Keratinocyte (primary cell): ENCODE data around the gene FCER1G. TPM values are rescaled to one million over a fixed set of nuclear protein-coding genes. Genes with fewer than 3 reads are reported as not detected.
A peak's percentile ranks its signal among the peaks of the same experiment; 100 is the strongest.

Experiments
- DNase-seq: peaks from one replicate; pipeline ENCODE4 v3.0.0-alpha.2; 2011; ENCODE audit warnings: low read depth, missing footprints, low spot score
- FAIRE-seq: peaks from 2 replicates; lab custom pipeline; 2011; peaks lifted over from hg19 to GRCh38; lab: Jason Lieb, UNC
- H2AFZ ChIP-seq: 2 replicates; pipeline ENCODE4 v1.6.0; 2012; ENCODE audit warnings: low read length, control low read depth, inconsistent platforms; ENCODE audit not compliant: control insufficient read depth
- H3K27ac ChIP-seq: 2 replicates; pipeline ENCODE4 v1.5.1; 2011; ENCODE audit warnings: low read length; ENCODE audit not compliant: control insufficient read depth, insufficient read depth
- H3K27me3 ChIP-seq: 3 replicates; pipeline ENCODE4 v1.6.0; 2011; ENCODE audit warnings: low read length; ENCODE audit not compliant: control insufficient read depth, insufficient read depth; ENCODE audit errors: extremely low read depth
- H3K36me3 ChIP-seq, 2 experiments: 2 replicates in 1 of 2; 3 replicates in 1 of 2; pipeline ENCODE4 v1.5.1; 2011; ENCODE audit warnings: low read length in 2 of 2, mild to moderate bottlenecking in 1 of 2; ENCODE audit not compliant: control insufficient read depth in 2 of 2, insufficient read depth in 2 of 2; ENCODE audit errors: extremely low read depth in 1 of 2
- H3K4me1 ChIP-seq: 3 replicates; pipeline ENCODE4 v1.5.1; 2011; ENCODE audit warnings: low read length; ENCODE audit not compliant: control insufficient read depth, insufficient read depth; ENCODE audit errors: extremely low read depth
- H3K4me2 ChIP-seq: 3 replicates; pipeline ENCODE4 v1.6.0; 2011; ENCODE audit warnings: low read depth, low read length; ENCODE audit not compliant: control insufficient read depth, insufficient read depth; ENCODE audit errors: extremely low read depth
- H3K4me3 ChIP-seq, 3 experiments: fragments of 200-600 bp in 1 of 3; sonication (generic) in 1 of 3; 2 replicates in 2 of 3; 3 replicates in 1 of 3; pipeline ENCODE4 v1.5.1; 2011 to 2016; ENCODE audit warnings: low read length in 3 of 3, mild to moderate bottlenecking in 3 of 3, control low read depth in 2 of 3, inconsistent platforms in 1 of 3, low read depth in 1 of 3, mixed read lengths in 1 of 3, mixed run types in 1 of 3, moderate library complexity in 1 of 3; ENCODE audit not compliant: control insufficient read depth in 2 of 3, insufficient read depth in 2 of 3; ENCODE audit errors: extremely low read depth in 1 of 3
- H3K79me2 ChIP-seq: 2 replicates; pipeline ENCODE4 v1.6.0; 2012; ENCODE audit warnings: low read length; ENCODE audit not compliant: control insufficient read depth, insufficient read depth
- H3K9ac ChIP-seq: 3 replicates; pipeline ENCODE4 v1.6.0; 2011; ENCODE audit warnings: low read length; ENCODE audit not compliant: control insufficient read depth, insufficient read depth; ENCODE audit errors: extremely low read depth
- H3K9me1 ChIP-seq: 3 replicates; pipeline ENCODE4 v1.6.0; 2011; ENCODE audit warnings: low read length; ENCODE audit not compliant: control insufficient read depth, insufficient read depth; ENCODE audit errors: extremely low read depth
- H3K9me3 ChIP-seq: 2 replicates; pipeline ENCODE4 v1.5.1; 2012; ENCODE audit warnings: low read depth, low read length; ENCODE audit not compliant: control insufficient read depth
- H4K20me1 ChIP-seq: 3 replicates; pipeline ENCODE4 v1.6.0; 2011; ENCODE audit warnings: low read length; ENCODE audit not compliant: control insufficient read depth, insufficient read depth; ENCODE audit errors: extremely low read depth
- CTCF ChIP-seq, 3 experiments: IDR thresholded peaks in 1 of 3; conservative IDR thresholded peaks in 1 of 3; optimal IDR thresholded peaks in 1 of 3; 2 replicates in 2 of 3; 3 replicates in 1 of 3; pipeline versions ENCODE3 to v1.5.1; 2011; ENCODE audit warnings: low read length in 3 of 3, mild to moderate bottlenecking in 3 of 3, moderate library complexity in 2 of 3, control low read depth in 1 of 3, inconsistent platforms in 1 of 3; ENCODE audit not compliant: insufficient read depth in 2 of 3; ENCODE audit errors: extremely low read depth in 1 of 3
- EZH2 ChIP-seq: IDR thresholded peaks from one replicate; pipeline ENCODE4 v1.6.1; 2012; ENCODE audit warnings: inconsistent platforms, mild to moderate bottlenecking, low read length, moderate library complexity
- dilution Hi-C: fragments of 300-500 bp; cut with MboI; formaldehyde crosslinking; loops from one replicate; pipeline ENCODE4 v1.7.0; 2020; ENCODE audit warnings: low sequenced_read_pairs; ENCODE audit not compliant: extremely low pct_ligation_motif_present
- polyA plus RNA-seq, 5 experiments: library from polyadenylated mRNA; depleted of rRNA in 3 of 5; stranded (reverse) in 3 of 5; stranded (forward) in 1 of 5; unstranded in 1 of 5; fragments of >200 nt; gene quantifications; 1 replicate in 1 of 5; 2 replicates in 3 of 5; 3 replicates in 1 of 5; pipeline versions ENCODE4 v1.2.1 to v1.2.3, GENCODE V29; 2011 to 2012; ENCODE audit warnings: missing spikeins in 2 of 5, low read depth in 1 of 5, low replicate concordance in 1 of 5

FCER1G gene
- polyA plus RNA-seq, 1 donor (not counting 4 experiments of a cell fraction or from before 2014, with no cell fraction given) = 1.2 TPM

DNA sequence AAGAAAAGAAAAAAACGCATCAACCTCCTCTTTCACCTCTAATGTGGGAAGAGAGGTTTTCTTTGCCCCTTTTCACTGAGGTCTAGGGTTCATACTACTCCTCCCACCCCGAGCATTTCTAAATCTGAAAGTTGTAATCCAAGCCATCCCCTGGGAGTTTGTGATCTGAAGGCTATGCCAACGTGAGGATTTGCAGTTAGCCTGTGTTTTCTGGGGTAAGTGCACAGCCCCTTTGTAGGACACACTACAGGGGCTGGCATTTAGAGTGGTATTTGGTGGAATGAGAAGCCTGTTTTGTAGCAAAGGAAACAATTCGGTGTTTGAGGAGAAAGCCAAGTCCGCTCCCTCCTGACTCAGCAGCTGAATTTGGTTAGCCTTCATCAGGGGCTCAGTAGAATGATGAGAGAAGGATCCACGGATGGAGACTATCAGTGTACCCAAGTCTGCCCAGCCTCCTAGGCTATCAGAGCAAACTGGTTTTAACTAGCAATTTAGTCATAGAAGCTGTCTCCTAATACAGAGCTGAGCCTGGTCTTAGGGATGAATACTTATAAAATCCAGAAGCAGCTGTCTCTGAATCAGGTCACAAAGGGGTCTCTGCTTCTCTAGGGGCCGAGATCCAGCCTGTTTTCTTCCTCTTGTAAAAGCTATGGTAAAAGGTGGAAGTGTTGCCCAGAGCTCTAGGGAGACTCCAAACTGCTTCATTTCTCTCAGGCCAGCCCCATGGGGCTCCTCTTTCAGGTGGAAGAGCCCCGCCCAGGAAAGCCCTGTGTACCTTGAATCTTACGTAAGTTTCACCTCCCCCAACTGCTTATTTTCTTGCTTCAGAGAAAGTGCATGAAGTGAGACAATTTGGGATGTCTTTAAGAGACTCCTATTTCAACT lies 45.5 kb downstream of the FCER1G start:
- Histone ChIP-seq H3K36me3 (no peaks in the 10 kb centered on the region), H3K27me3 (peaks cover 31% of the 10 kb centered on the region), H3K27ac (no peak overlapping the region), H3K9me3 (no peaks in the 10 kb centered on the region), H3K9ac (no peak overlapping the region), H3K79me2 (no peaks in the 10 kb centered on the region), H2AFZ (no peak overlapping the region), H3K4me1 (peaks cover 12% of the 10 kb centered on the region), H3K4me2 (peak overlapping the region; percentile 1), H3K4me3 (no peak overlapping the region), H3K9me1 (no peaks in the 10 kb centered on the region), H4K20me1 (no peaks in the 10 kb centered on the region)
- TF ChIP-seq EZH2 (peak; percentile 10), CTCF (optimal IDR thresholded peaks at IDR 0.05 in 1 of 3, IDR thresholded peaks at IDR 0.05 in 1 of 3, conservative IDR thresholded peaks at IDR 0.05 in 1 of 3; ENCODE audit: extremely low read depth in 1 of 3, insufficient read depth in 2 of 3, low read length in 3 of 3) (no peak)
- FAIRE-seq (no peak), DNase-seq (no peak)
- dilution Hi-C loops = no loop called here

GRCh38 chr1:161261261-161262235 lies 46.5 kb downstream of the FCER1G start:
- Histone ChIP-seq H3K4me3 (no peak overlapping the region), H3K27ac (no peak overlapping the region), H3K4me2 (peak overlapping the region; percentile 1), H2AFZ (no peak overlapping the region), H3K9me3 (no peaks in the 10 kb centered on the region), H4K20me1 (no peaks in the 10 kb centered on the region), H3K9me1 (no peaks in the 10 kb centered on the region), H3K9ac (no peak overlapping the region), H3K27me3 (peaks cover 31% of the 10 kb centered on the region), H3K79me2 (no peaks in the 10 kb centered on the region), H3K36me3 (no peaks in the 10 kb centered on the region), H3K4me1 (peaks cover 12% of the 10 kb centered on the region)
- FAIRE-seq = no peak
- dilution Hi-C loops = no loop called here
- DNase-seq = no peak
- TF ChIP-seq EZH2 (no peak), CTCF (optimal IDR thresholded peaks at IDR 0.05 in 1 of 3, IDR thresholded peaks at IDR 0.05 in 1 of 3, conservative IDR thresholded peaks at IDR 0.05 in 1 of 3; ENCODE audit: extremely low read depth in 1 of 3, insufficient read depth in 2 of 3, low read length in 3 of 3) (no peak)
